Astrocyte (in vitro differentiated cells and primary cell): ENCODE results near the gene FAM131A. TPM values are rescaled to one million over a fixed set of nuclear protein-coding genes. Genes with fewer than 3 reads are reported as not detected.
A peak's percentile ranks its signal among the peaks of the same experiment; 100 is the strongest.

Experiments
- DNase-seq: peaks from one replicate; pipeline ENCODE4 v3.0.0-alpha.2; 2010; ENCODE audit warnings: low read depth
- FAIRE-seq: peaks from 2 replicates; lab custom pipeline; 2011; peaks lifted over from hg19 to GRCh38; lab: Jason Lieb, UNC
- H2AFZ ChIP-seq: 2 replicates; pipeline ENCODE4 v1.6.0; 2012; ENCODE audit warnings: low read depth, low read length, inconsistent platforms
- H3K27ac ChIP-seq: 2 replicates; pipeline ENCODE4 v1.5.1; 2011; ENCODE audit warnings: low read depth, low read length, inconsistent platforms
- H3K27me3 ChIP-seq: 2 replicates; pipeline ENCODE4 v1.6.0; 2011; ENCODE audit warnings: low read length, inconsistent platforms; ENCODE audit not compliant: insufficient read depth
- H3K36me3 ChIP-seq: 2 replicates; pipeline ENCODE4 v1.5.1; 2011; ENCODE audit warnings: low read length, inconsistent platforms; ENCODE audit not compliant: insufficient read depth
- H3K4me1 ChIP-seq: 2 replicates; pipeline ENCODE4 v1.5.1; 2011; ENCODE audit warnings: low read length, inconsistent platforms; ENCODE audit not compliant: insufficient read depth
- H3K4me2 ChIP-seq: 2 replicates; pipeline ENCODE4 v1.6.0; 2012; ENCODE audit warnings: low read length, inconsistent platforms
- H3K4me3 ChIP-seq: 2 replicates; pipeline ENCODE4 v1.5.1; 2011; ENCODE audit warnings: low read depth, mild to moderate bottlenecking, low read length, inconsistent platforms; ENCODE audit not compliant: insufficient read depth
- H3K79me2 ChIP-seq: 2 replicates; pipeline ENCODE4 v1.6.0; 2012; ENCODE audit warnings: mild to moderate bottlenecking, low read length, inconsistent platforms; ENCODE audit not compliant: insufficient read depth
- H3K9ac ChIP-seq: 2 replicates; pipeline ENCODE4 v1.6.0; 2012; ENCODE audit warnings: mild to moderate bottlenecking, low read length, inconsistent platforms
- H3K9me3 ChIP-seq: 2 replicates; pipeline ENCODE4 v1.5.1; 2012; ENCODE audit warnings: low read depth, mild to moderate bottlenecking, low read length, inconsistent platforms; ENCODE audit not compliant: insufficient read depth
- H4K20me1 ChIP-seq: 2 replicates; pipeline ENCODE4 v1.6.0; 2012; ENCODE audit warnings: low read length, inconsistent platforms; ENCODE audit not compliant: insufficient read depth
- H3K27ac Mint-ChIP-seq: one replicate; pipeline ENCODE4 v1.8.0; 2021; ENCODE audit warnings: mild to moderate bottlenecking, mixed read lengths; ENCODE audit not compliant: unreplicated experiment
- H3K27me3 Mint-ChIP-seq: one replicate; pipeline ENCODE4 v1.8.0; 2021; ENCODE audit warnings: low read depth, mixed read lengths; ENCODE audit not compliant: unreplicated experiment
- H3K36me3 Mint-ChIP-seq: one replicate; pipeline ENCODE4 v1.8.0; 2021; ENCODE audit warnings: low read depth, mixed read lengths; ENCODE audit not compliant: unreplicated experiment
- H3K4me1 Mint-ChIP-seq: one replicate; pipeline ENCODE4 v1.8.0; 2021; ENCODE audit warnings: low read depth, mixed read lengths; ENCODE audit not compliant: unreplicated experiment
- H3K4me3 Mint-ChIP-seq: one replicate; pipeline ENCODE4 v1.8.0; 2021; ENCODE audit warnings: mild to moderate bottlenecking, moderate library complexity, mixed read lengths; ENCODE audit not compliant: unreplicated experiment
- H3K9me3 Mint-ChIP-seq: one replicate; pipeline ENCODE4 v1.8.0; 2021; ENCODE audit warnings: mild to moderate bottlenecking, mixed read lengths; ENCODE audit not compliant: unreplicated experiment
- CTCF ChIP-seq: IDR thresholded peaks from 2 replicates; pipeline ENCODE4 v1.5.1; 2011; ENCODE audit warnings: low read depth, mild to moderate bottlenecking, inconsistent platforms, low read length, moderate library complexity; ENCODE audit not compliant: insufficient read depth
- EZH2 ChIP-seq: IDR thresholded peaks from 2 replicates; pipeline ENCODE4 v1.6.1; 2012; ENCODE audit warnings: mild to moderate bottlenecking, low read length, inconsistent platforms; ENCODE audit not compliant: insufficient read depth
- total RNA-seq: library from RNA; stranded (reverse); gene quantifications from 2 replicates; pipeline ENCODE4 v1.2.1, GENCODE V29; 2021

The FAM131A gene
- total RNA-seq, 1 donor from 2014 or later = 12.2 TPM

- H3K9me3 ChIP-seq = no peaks in the 10 kb centered on the region
- no peak for TF ChIP-seq CTCF
- TF ChIP-seq EZH2 = no peak
- Mint-ChIP-seq H3K9me3 (no peaks in the 10 kb centered on the region), H3K4me3 (no peak overlapping the region), H3K4me1 (peaks cover 10% of the 10 kb centered on the region), H3K36me3 (peaks cover 55% of the 10 kb centered on the region), H3K27me3 (no peaks in the 10 kb centered on the region), H3K27ac (peak overlapping the region; percentile 67)
- FAIRE-seq = no peak
- no peak overlapping the region for H3K4me3 ChIP-seq
- H3K79me2 ChIP-seq = peaks cover 98% of the 10 kb centered on the region
- H3K36me3 ChIP-seq = peaks cover 81% of the 10 kb centered on the region
- peaks cover 99% of the 10 kb centered on the region for H4K20me1 ChIP-seq
- H3K4me1 ChIP-seq = peaks cover 20% of the 10 kb centered on the region
- H2AFZ ChIP-seq = no peak overlapping the region
- H3K9ac ChIP-seq = no peak overlapping the region
- no peak overlapping the region for H3K27ac ChIP-seq
- H3K27me3 ChIP-seq = no peaks in the 10 kb centered on the region
- no peak overlapping the region for H3K4me2 ChIP-seq
- no peak for DNase-seq
Measured at GRCh38 chr3:184323696-184324095, 13.7 kb upstream of the FAM131A start.

- no peak for FAIRE-seq
- Histone ChIP-seq H3K9ac (no peak overlapping the region), H3K79me2 (peaks cover 96% of the 10 kb centered on the region), H2AFZ (no peak overlapping the region), H3K4me3 (no peak overlapping the region), H3K4me1 (peaks cover 7% of the 10 kb centered on the region), H3K36me3 (peaks cover 92% of the 10 kb centered on the region), H3K4me2 (no peak overlapping the region), H4K20me1 (peaks cover 99% of the 10 kb centered on the region), H3K27ac (no peak overlapping the region), H3K27me3 (no peaks in the 10 kb centered on the region), H3K9me3 (no peaks in the 10 kb centered on the region)
- TF ChIP-seq EZH2 = no peak
- no peak for TF ChIP-seq CTCF
- no peaks in the 10 kb centered on the region for H3K9me3 Mint-ChIP-seq
- peaks cover 4% of the 10 kb centered on the region for H3K4me1 Mint-ChIP-seq
- H3K27ac Mint-ChIP-seq = peak overlapping the region; percentile 38
- H3K27me3 Mint-ChIP-seq = no peaks in the 10 kb centered on the region
- peaks cover 62% of the 10 kb centered on the region for H3K36me3 Mint-ChIP-seq
- no peak for DNase-seq
- H3K4me3 Mint-ChIP-seq = no peak overlapping the region
Measured at GRCh38 chr3:184325269-184325668, 12.1 kb upstream of the FAM131A start.

DNA sequence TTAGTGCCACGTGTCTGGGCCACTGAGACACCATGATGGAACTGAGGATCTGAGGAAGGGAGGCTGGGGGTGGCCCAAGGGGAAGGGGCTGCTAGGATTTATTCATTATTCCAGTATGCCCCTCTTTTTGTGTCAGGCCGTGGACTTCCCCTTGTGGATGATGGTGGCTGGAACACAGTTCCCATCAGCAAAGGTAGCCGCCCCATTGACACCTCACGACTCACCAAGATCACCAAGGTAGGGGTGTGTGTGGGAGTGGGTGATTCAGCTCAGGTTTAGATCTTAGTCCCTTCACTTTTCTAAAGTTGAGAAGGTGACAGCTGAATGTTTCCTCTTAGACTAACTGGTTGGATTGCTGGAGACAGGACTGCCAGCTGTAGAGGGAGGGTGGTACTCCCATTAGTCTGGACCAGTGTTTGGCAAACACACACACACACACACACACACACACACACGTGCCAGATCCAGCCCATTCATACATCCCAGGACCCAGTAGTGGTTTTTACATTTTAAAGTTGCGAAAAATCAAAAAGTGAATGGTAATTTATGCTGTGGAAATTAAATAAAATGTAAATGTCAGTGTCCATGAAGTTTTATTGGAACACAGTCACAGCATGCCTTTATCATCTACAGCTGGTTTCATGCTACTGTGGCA is 11.6 kb upstream of the FAM131A start:
- Histone ChIP-seq H3K27ac (no peak overlapping the region), H3K36me3 (peaks cover 88% of the 10 kb centered on the region), H3K9me3 (no peaks in the 10 kb centered on the region), H3K4me2 (no peak overlapping the region), H3K79me2 (peaks cover 93% of the 10 kb centered on the region), H3K4me1 (peaks cover under 1% of the 10 kb centered on the region), H3K9ac (no peak overlapping the region), H2AFZ (no peak overlapping the region), H4K20me1 (peaks cover 98% of the 10 kb centered on the region), H3K4me3 (no peak overlapping the region), H3K27me3 (no peaks in the 10 kb centered on the region)
- Mint-ChIP-seq H3K9me3 (no peaks in the 10 kb centered on the region), H3K27ac (no peak overlapping the region), H3K27me3 (no peaks in the 10 kb centered on the region), H3K4me1 (peaks cover 5% of the 10 kb centered on the region), H3K4me3 (no peak overlapping the region), H3K36me3 (peaks cover 59% of the 10 kb centered on the region)
- no peak for DNase-seq
- FAIRE-seq = no peak
- TF ChIP-seq CTCF (no peak), EZH2 (no peak)
